ENCODE measurements around the gene GPD2. TPM values are rescaled to one million over a fixed set of nuclear protein-coding genes. Genes with fewer than 3 reads are reported as not detected.

The GPD2 gene
- total RNA-seq, 1 experiment from 2014 or later, result 32.2 TPM

DNA sequence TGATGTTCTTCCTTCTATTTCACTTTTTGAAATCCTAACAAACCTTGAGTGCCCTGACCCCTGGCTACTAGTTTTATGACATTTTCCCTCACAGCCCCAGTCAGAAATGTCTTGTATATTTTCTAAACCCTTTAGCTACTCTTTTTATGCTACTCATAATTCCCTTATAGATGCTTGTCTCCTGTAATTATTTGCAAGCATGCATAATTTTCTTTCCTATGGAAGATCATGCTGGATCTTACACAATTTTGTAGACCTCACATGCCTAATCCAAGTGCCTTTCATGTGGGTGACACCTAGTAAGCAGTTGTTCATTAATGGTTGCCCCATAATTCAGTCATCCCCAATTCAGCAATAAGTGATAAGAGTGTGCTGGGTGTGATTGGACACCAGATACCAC lies 6.9 kb downstream of the GPD2 start (continued):
- TF ChIP-seq, protein P1, sequence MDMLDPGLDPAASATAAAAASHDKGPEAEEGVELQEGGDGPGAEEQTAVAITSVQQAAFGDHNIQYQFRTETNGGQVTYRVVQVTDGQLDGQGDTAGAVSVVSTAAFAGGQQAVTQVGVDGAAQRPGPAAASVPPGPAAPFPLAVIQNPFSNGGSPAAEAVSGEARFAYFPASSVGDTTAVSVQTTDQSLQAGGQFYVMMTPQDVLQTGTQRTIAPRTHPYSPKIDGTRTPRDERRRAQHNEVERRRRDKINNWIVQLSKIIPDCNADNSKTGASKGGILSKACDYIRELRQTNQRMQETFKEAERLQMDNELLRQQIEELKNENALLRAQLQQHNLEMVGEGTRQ (CRISPR knock-in tag; IDR thresholded peaks at IDR 0.05), result no peak
- no peak for TF ChIP-seq EMX1 (CRISPR knock-in tag; IDR thresholded peaks at IDR 0.05)
- TF ChIP-seq, protein P2, sequence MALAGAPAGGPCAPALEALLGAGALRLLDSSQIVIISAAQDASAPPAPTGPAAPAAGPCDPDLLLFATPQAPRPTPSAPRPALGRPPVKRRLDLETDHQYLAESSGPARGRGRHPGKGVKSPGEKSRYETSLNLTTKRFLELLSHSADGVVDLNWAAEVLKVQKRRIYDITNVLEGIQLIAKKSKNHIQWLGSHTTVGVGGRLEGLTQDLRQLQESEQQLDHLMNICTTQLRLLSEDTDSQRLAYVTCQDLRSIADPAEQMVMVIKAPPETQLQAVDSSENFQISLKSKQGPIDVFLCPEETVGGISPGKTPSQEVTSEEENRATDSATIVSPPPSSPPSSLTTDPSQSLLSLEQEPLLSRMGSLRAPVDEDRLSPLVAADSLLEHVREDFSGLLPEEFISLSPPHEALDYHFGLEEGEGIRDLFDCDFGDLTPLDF (CRISPR knock-in tag; IDR thresholded peaks at IDR 0.05), result no peak
- no peak for TF ChIP-seq ZBTB21 (CRISPR knock-in tag; IDR thresholded peaks at IDR 0.05; ENCODE audit: borderline replicate concordance)
- TF ChIP-seq SOX15 (CRISPR knock-in tag; IDR thresholded peaks at IDR 0.05), result no peak

- Mint-ChIP-seq H3K4me3 (no peak overlapping the region), H3K4me1 (peaks cover 6% of the 10 kb centered on the region), H3K36me3 (peaks cover 8% of the 10 kb centered on the region), H3K27me3 (ENCODE audit: low read depth) (0 out of 2 replicates have a peak, but pooled peaks cover 5% of the 10 kb centered on the region), H3K27ac (no peak overlapping the region), H3K9me3 (peaks cover 8% of the 10 kb centered on the region)
- ChIA-PET POLR2A (interaction anchor here (0.7 kb wide), 1 partner anchor 837 kb away, joined by 3 read pairs; no protein-coding TSS in a partner anchor), CTCF (no interaction called here)
- TF ChIP-seq ZNF219 (CRISPR knock-in tag; IDR thresholded peaks at IDR 0.05; ENCODE audit: borderline replicate concordance) (no peak), FOXK1 (CRISPR knock-in tag; IDR thresholded peaks at IDR 0.05) (no peak), GRHL2 (CRISPR knock-in tag; IDR thresholded peaks at IDR 0.05; ENCODE audit: insufficient replicate concordance, severe bottlenecking) (no peak), SOX15 (CRISPR knock-in tag; IDR thresholded peaks at IDR 0.05) (no peak), HMGA2 (CRISPR knock-in tag; IDR thresholded peaks at IDR 0.05) (no peak), JAZF1 (CRISPR knock-in tag; IDR thresholded peaks at IDR 0.05) (no peak), IRF1 (CRISPR knock-in tag; IDR thresholded peaks at IDR 0.05) (no peak), CBFB (CRISPR knock-in tag; IDR thresholded peaks at IDR 0.05; ENCODE audit: low read depth) (no peak)
- TF ChIP-seq, protein P3, sequence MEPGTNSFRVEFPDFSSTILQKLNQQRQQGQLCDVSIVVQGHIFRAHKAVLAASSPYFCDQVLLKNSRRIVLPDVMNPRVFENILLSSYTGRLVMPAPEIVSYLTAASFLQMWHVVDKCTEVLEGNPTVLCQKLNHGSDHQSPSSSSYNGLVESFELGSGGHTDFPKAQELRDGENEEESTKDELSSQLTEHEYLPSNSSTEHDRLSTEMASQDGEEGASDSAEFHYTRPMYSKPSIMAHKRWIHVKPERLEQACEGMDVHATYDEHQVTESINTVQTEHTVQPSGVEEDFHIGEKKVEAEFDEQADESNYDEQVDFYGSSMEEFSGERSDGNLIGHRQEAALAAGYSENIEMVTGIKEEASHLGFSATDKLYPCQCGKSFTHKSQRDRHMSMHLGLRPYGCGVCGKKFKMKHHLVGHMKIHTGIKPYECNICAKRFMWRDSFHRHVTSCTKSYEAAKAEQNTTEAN (CRISPR knock-in tag; IDR thresholded peaks at IDR 0.05), result no peak
- TF ChIP-seq, protein P4, sequence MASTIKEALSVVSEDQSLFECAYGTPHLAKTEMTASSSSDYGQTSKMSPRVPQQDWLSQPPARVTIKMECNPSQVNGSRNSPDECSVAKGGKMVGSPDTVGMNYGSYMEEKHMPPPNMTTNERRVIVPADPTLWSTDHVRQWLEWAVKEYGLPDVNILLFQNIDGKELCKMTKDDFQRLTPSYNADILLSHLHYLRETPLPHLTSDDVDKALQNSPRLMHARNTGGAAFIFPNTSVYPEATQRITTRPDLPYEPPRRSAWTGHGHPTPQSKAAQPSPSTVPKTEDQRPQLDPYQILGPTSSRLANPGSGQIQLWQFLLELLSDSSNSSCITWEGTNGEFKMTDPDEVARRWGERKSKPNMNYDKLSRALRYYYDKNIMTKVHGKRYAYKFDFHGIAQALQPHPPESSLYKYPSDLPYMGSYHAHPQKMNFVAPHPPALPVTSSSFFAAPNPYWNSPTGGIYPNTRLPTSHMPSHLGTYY (CRISPR knock-in tag; IDR thresholded peaks at IDR 0.05), result no peak
- TF ChIP-seq, protein P5, sequence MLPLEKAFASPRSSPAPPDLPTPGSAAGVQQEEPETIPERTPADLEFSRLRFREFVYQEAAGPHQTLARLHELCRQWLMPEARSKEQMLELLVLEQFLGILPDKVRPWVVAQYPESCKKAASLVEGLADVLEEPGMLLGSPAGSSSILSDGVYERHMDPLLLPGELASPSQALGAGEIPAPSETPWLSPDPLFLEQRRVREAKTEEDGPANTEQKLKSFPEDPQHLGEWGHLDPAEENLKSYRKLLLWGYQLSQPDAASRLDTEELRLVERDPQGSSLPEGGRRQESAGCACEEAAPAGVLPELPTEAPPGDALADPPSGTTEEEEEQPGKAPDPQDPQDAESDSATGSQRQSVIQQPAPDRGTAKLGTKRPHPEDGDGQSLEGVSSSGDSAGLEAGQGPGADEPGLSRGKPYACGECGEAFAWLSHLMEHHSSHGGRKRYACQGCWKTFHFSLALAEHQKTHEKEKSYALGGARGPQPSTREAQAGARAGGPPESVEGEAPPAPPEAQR (CRISPR knock-in tag; IDR thresholded peaks at IDR 0.05), result no peak
- DNase-seq (ENCODE audit: low spot score) (no peak), ATAC-seq (no peak)
These were observed 9.4 kb downstream of the GPD2 start for GRCh38 chr2:156445296-156446220.

- ChIA-PET CTCF (no interaction called here), POLR2A (no interaction called here)
- ATAC-seq (no peak), DNase-seq (ENCODE audit: low spot score) (no peak)
- Mint-ChIP-seq H3K27ac (no peak overlapping the region; the same call in 1 of the 2 replicates), H3K27me3 (ENCODE audit: low read depth) (0 out of 2 replicates have a peak, but pooled peaks cover 5% of the 10 kb centered on the region), H3K4me3 (no peak overlapping the region), H3K4me1 (peaks cover 6% of the 10 kb centered on the region), H3K36me3 (peaks cover 16% of the 10 kb centered on the region), H3K9me3 (peaks cover 15% of the 10 kb centered on the region)
- TF ChIP-seq ZNF512 (CRISPR knock-in tag; IDR thresholded peaks at IDR 0.05; ENCODE audit: borderline replicate concordance), result no peak
- TF ChIP-seq SP1 (CRISPR knock-in tag; conservative IDR thresholded peaks at IDR 0.05), result no peak
- TF ChIP-seq NFATC4 (CRISPR knock-in tag; IDR thresholded peaks at IDR 0.05), result no peak
- TF ChIP-seq, protein P5 (CRISPR knock-in tag; IDR thresholded peaks at IDR 0.05), result no peak
- no peak for TF ChIP-seq ZBTB21 (CRISPR knock-in tag; IDR thresholded peaks at IDR 0.05; ENCODE audit: borderline replicate concordance)
- TF ChIP-seq FOXJ3 (CRISPR knock-in tag; IDR thresholded peaks at IDR 0.05; ENCODE audit: borderline replicate concordance), result no peak
- no peak for TF ChIP-seq SOX15 (CRISPR knock-in tag; IDR thresholded peaks at IDR 0.05)
- TF ChIP-seq ELF4 (CRISPR knock-in tag; IDR thresholded peaks at IDR 0.05; ENCODE audit: low read depth), result no peak
- no peak for TF ChIP-seq ESRRA (CRISPR knock-in tag; IDR thresholded peaks at IDR 0.05; ENCODE audit: borderline replicate concordance)
- no peak for TF ChIP-seq FOXK1 (CRISPR knock-in tag; IDR thresholded peaks at IDR 0.05)
These were observed 11.6 kb downstream of the GPD2 start for GRCh38 chr2:156447761-156448160.
